ENCODE data around the gene P4HA2. TPM values are rescaled to one million over a fixed set of nuclear protein-coding genes. Genes with fewer than 3 reads are reported as not detected.

The P4HA2 gene
- total RNA-seq (32.5 TPM), polyA plus RNA-seq (ENCODE audit: insufficient read depth, low read depth, low replicate concordance) (54.1 TPM)
- long read RNA-seq, donor 1, partial matches to known transcripts, result 0 of 2 reads
- long read RNA-seq, donor 1, other reads (novel, unspliced or antisense), result 0 of 2 reads
- long read RNA-seq, donor 2, partial matches to known transcripts, result 5 of 8 reads
- long read RNA-seq, donor 2, other reads (novel, unspliced or antisense), result 0 of 8 reads
- long read RNA-seq, donor 3, partial matches to known transcripts, result 0 of 6 reads
- long read RNA-seq, donor 3, other reads (novel, unspliced or antisense), result 0 of 6 reads
- long read RNA-seq, donor 4, partial matches to known transcripts, result 0 of 2 reads
- long read RNA-seq, donor 4, other reads (novel, unspliced or antisense), result 0 of 2 reads
- long read RNA-seq, donor 5, result 0 reads
- long read RNA-seq, donor 6, partial matches to known transcripts, result 0 of 11 reads
- long read RNA-seq, donor 6, other reads (novel, unspliced or antisense), result 10 of 11 reads
- long read RNA-seq, donor 7, transcript P4HA2-202 (15 exons, 2,313 nt), result major isoform, 10 of 39 reads
- long read RNA-seq, donor 7, partial matches to known transcripts, result 3 of 39 reads
- long read RNA-seq, donor 7, other reads (novel, unspliced or antisense), result 22 of 39 reads
- long read RNA-seq, donor 8, partial matches to known transcripts, result 0 of 2 reads
- long read RNA-seq, donor 8, other reads (novel, unspliced or antisense), result 0 of 2 reads
- long read RNA-seq, donor 9, partial matches to known transcripts, result 0 of 8 reads
- long read RNA-seq, donor 9, other reads (novel, unspliced or antisense), result 6 of 8 reads
- long read RNA-seq, donor 10, partial matches to known transcripts, result 0 of 5 reads
- long read RNA-seq, donor 10, other reads (novel, unspliced or antisense), result 0 of 5 reads

- TF ChIP-seq, protein P1, sequence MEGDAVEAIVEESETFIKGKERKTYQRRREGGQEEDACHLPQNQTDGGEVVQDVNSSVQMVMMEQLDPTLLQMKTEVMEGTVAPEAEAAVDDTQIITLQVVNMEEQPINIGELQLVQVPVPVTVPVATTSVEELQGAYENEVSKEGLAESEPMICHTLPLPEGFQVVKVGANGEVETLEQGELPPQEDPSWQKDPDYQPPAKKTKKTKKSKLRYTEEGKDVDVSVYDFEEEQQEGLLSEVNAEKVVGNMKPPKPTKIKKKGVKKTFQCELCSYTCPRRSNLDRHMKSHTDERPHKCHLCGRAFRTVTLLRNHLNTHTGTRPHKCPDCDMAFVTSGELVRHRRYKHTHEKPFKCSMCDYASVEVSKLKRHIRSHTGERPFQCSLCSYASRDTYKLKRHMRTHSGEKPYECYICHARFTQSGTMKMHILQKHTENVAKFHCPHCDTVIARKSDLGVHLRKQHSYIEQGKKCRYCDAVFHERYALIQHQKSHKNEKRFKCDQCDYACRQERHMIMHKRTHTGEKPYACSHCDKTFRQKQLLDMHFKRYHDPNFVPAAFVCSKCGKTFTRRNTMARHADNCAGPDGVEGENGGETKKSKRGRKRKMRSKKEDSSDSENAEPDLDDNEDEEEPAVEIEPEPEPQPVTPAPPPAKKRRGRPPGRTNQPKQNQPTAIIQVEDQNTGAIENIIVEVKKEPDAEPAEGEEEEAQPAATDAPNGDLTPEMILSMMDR (IDR thresholded peaks at IDR 0.05; ENCODE audit: borderline replicate concordance, extremely low read depth, insufficient read depth), result no peak
- DNase-seq, result peak; percentile 83 to 94 (median 89)
- peaks cover 0 to 22% (median 12%) of the 10 kb centered on the region in 3 donors for H3K4me1 ChIP-seq (ENCODE audit: control insufficient read depth in 2 of 3, insufficient read depth in 2 of 3, low read depth in 1 of 3, low read length in 3 of 3)
- H3K4me3 ChIP-seq (ENCODE audit: low read length in 3 of 3), result peak within 1 kb of the TSS in 2 of 3 donors; percentile 45 to 55
- H3K36me3 ChIP-seq (ENCODE audit: control insufficient read depth in 2 of 3, insufficient read depth in 3 of 3, low read length in 3 of 3), result no peaks in the 10 kb centered on the region
- no peaks in the 10 kb centered on the region for H3K27me3 ChIP-seq (ENCODE audit: control insufficient read depth, insufficient read depth, low read length)
- peak within 1 kb of the TSS in 2 of 3 donors; percentile 30 to 54 for H3K9ac ChIP-seq (ENCODE audit: low read length in 3 of 3)
- intact Hi-C loops (cut with DNase I), result no loop called here
- peak within 1 kb of the TSS; percentile 64 to 65 for H3K27ac ChIP-seq (ENCODE audit: low read depth in 2 of 2, low read length in 2 of 2)
- H3K9me3 ChIP-seq (ENCODE audit: control insufficient read depth in 2 of 3, insufficient read depth in 1 of 3, low read length in 3 of 3), result no peaks in the 10 kb centered on the region
- FAIRE-seq, result no peak
These were observed at the start of gene P4HA2 for GRCh38 chr5:132227485-132228240. Gene P4HA2 (minus strand): TSS chr5:132227853. CDS start chr5:132218626, 9,227 bp downstream.

GRCh38 chr5:132277256-132277655, 49.6 kb upstream of the P4HA2 start:
- peak overlapping the region in 2 of 3 donors; percentile 3 to 63 for H3K9ac ChIP-seq (ENCODE audit: low read length in 3 of 3)
- H3K4me3 ChIP-seq (ENCODE audit: low read length in 3 of 3), result peak overlapping the region; percentile 35 to 77 (median 74)
- intact Hi-C loops (cut with DNase I), result no loop called here

More at GRCh38 chr5:132277256-132277655, 49.6 kb upstream of the P4HA2 start:
- Histone ChIP-seq H3K36me3 (ENCODE audit: control insufficient read depth in 2 of 3, insufficient read depth in 3 of 3, low read length in 3 of 3) (peaks cover 0 to under 1% (median 0%) of the 10 kb centered on the region in 3 donors), H3K9me3 (ENCODE audit: control insufficient read depth in 2 of 3, insufficient read depth in 1 of 3, low read length in 3 of 3) (no peaks in the 10 kb centered on the region), H3K4me1 (ENCODE audit: control insufficient read depth in 2 of 3, insufficient read depth in 2 of 3, low read depth in 1 of 3, low read length in 3 of 3) (peaks cover 0 to 24% (median 13%) of the 10 kb centered on the region in 3 donors), H3K27ac (ENCODE audit: low read depth in 2 of 2, low read length in 2 of 2) (peak overlapping the region; percentile 48 to 74), H3K27me3 (ENCODE audit: control insufficient read depth, insufficient read depth, low read length) (no peaks in the 10 kb centered on the region)
- no peak for FAIRE-seq
- DNase-seq, result peak in 2 of 5 donors; percentile 6 to 9
- TF ChIP-seq, protein P1 (IDR thresholded peaks at IDR 0.05; ENCODE audit: borderline replicate concordance, extremely low read depth, insufficient read depth), result no peak

Measured in kidney (tissue), 22 donors.